Stimulated activated effector memory CD8-positive, alpha-beta T cell treated with anti-CD3 and anti-CD28 coated beads, Interleukin-12 subunit alpha, Interleukin-12 subunit beta, amount 100 ng/mL, for 72 hours (primary cell): ENCODE data around the gene KRTAP4-4.
A peak's percentile ranks its signal among the peaks of the same experiment; 100 is the strongest.
"Not testable (repeated sequence)": the region's sequence is repeated elsewhere in the genome, so short reads cannot be mapped to it uniquely, and the experiment has no call there.

Experiments used
- ATAC-seq: fragments of 150-1000 bp; cut with Tn5 transposase; 2 replicates; pipeline ENCODE4 v1.10.0; 2021
- DNase-seq, 2 donors: peaks; one replicate each; pipeline ENCODE4 v3.0.0; 2021 to 2022; ENCODE audit warnings: low spot score in 2 of 2
- H3K27ac Mint-ChIP-seq: one replicate; pipeline ENCODE4 v1.8.0; 2022; ENCODE audit warnings: mild to moderate bottlenecking, mixed read lengths
- H3K36me3 Mint-ChIP-seq: one replicate; pipeline ENCODE4 v1.8.0; 2022; ENCODE audit warnings: mild to moderate bottlenecking, mixed read lengths
- H3K4me1 Mint-ChIP-seq: one replicate; pipeline ENCODE4 v1.8.0; 2022; ENCODE audit warnings: mixed read lengths
- H3K4me3 Mint-ChIP-seq: one replicate; pipeline ENCODE4 v1.8.0; 2022; ENCODE audit warnings: mild to moderate bottlenecking, mixed read lengths
- H3K9me3 Mint-ChIP-seq: one replicate; pipeline ENCODE4 v1.8.0; 2022; ENCODE audit warnings: mixed read lengths

Gene KRTAP4-4

GRCh38 chr17:41163828-41164227, 3.3 kb upstream of the KRTAP4-4 start:
- H3K4me3 Mint-ChIP-seq = no peak overlapping the region
- H3K27ac Mint-ChIP-seq = no peak overlapping the region
- H3K36me3 Mint-ChIP-seq = no peaks in the 10 kb centered on the region
- no peak for DNase-seq
- no peak for ATAC-seq
- no peaks in the 10 kb centered on the region for H3K4me1 Mint-ChIP-seq
- no peaks in the 10 kb centered on the region for H3K9me3 Mint-ChIP-seq

GRCh38 chr17:41160190-41160589, 358 bp downstream of the KRTAP4-4 start:
- not testable (repeated sequence) for ATAC-seq, H3K4me3 Mint-ChIP-seq, H3K27ac Mint-ChIP-seq, H3K4me1 Mint-ChIP-seq, H3K9me3 Mint-ChIP-seq, DNase-seq, H3K36me3 Mint-ChIP-seq

GRCh38 chr17:41153856-41154255, 6.7 kb downstream of the KRTAP4-4 start:
- H3K36me3 Mint-ChIP-seq = no peaks in the 10 kb centered on the region
- H3K4me3 Mint-ChIP-seq = no peak overlapping the region
- no peak for ATAC-seq
- no peak overlapping the region for H3K27ac Mint-ChIP-seq
- no peaks in the 10 kb centered on the region for H3K9me3 Mint-ChIP-seq
- no peak for DNase-seq
- H3K4me1 Mint-ChIP-seq = no peaks in the 10 kb centered on the region

GRCh38 chr17:41151525-41151924, 9.0 kb downstream of the KRTAP4-4 start:
- DNase-seq (no peak), ATAC-seq (no peak)
- Mint-ChIP-seq H3K36me3 (no peaks in the 10 kb centered on the region), H3K4me3 (no peak overlapping the region), H3K27ac (no peak overlapping the region), H3K9me3 (no peaks in the 10 kb centered on the region), H3K4me1 (no peaks in the 10 kb centered on the region)

GRCh38 chr17:41150026-41150425, 10.5 kb downstream of the KRTAP4-4 start:
- Mint-ChIP-seq H3K4me3 (no peak overlapping the region), H3K36me3 (no peaks in the 10 kb centered on the region), H3K27ac (no peak overlapping the region), H3K4me1 (no peaks in the 10 kb centered on the region), H3K9me3 (no peaks in the 10 kb centered on the region)
- DNase-seq (no peak), ATAC-seq (no peak)

- DNase-seq = no peak
- Mint-ChIP-seq H3K9me3 (no peaks in the 10 kb centered on the region), H3K4me1 (no peaks in the 10 kb centered on the region), H3K4me3 (no peak within 1 kb of the TSS), H3K27ac (no peak within 1 kb of the TSS), H3K36me3 (no peaks in the 10 kb centered on the region)
- no peak for ATAC-seq
These were observed 10.9 kb downstream of the KRTAP4-4 start, which contains the start of gene KRTAP4-5 for GRCh38 chr17:41149652-41149985. KRTAP4-5 (minus strand) TSS chr17:41149825; CDS start chr17:41149767, 58 bp downstream.

GRCh38 chr17:41148971-41149651, 11.4 kb downstream of the KRTAP4-4 start:
- not testable (repeated sequence) for H3K4me3 Mint-ChIP-seq, ATAC-seq, H3K4me1 Mint-ChIP-seq, H3K9me3 Mint-ChIP-seq, H3K36me3 Mint-ChIP-seq, H3K27ac Mint-ChIP-seq, DNase-seq

- DNase-seq = no peak
- Mint-ChIP-seq H3K9me3 (peaks cover 5% of the 10 kb centered on the region), H3K36me3 (no peaks in the 10 kb centered on the region), H3K4me1 (no peaks in the 10 kb centered on the region), H3K4me3 (no peak overlapping the region), H3K27ac (no peak overlapping the region)
- ATAC-seq = no peak
These were observed 12.9 kb downstream of the KRTAP4-4 start for GRCh38 chr17:41147531-41148204.

- DNase-seq (no peak), ATAC-seq (no peak)
- Mint-ChIP-seq H3K9me3 (peaks cover 8% of the 10 kb centered on the region), H3K36me3 (no peaks in the 10 kb centered on the region), H3K4me3 (no peak overlapping the region), H3K27ac (no peak overlapping the region), H3K4me1 (no peaks in the 10 kb centered on the region)
These were observed 15.3 kb downstream of the KRTAP4-4 start for GRCh38 chr17:41145261-41145660.

- H3K36me3 Mint-ChIP-seq = no peaks in the 10 kb centered on the region
- H3K4me3 Mint-ChIP-seq = no peak overlapping the region
- H3K4me1 Mint-ChIP-seq = no peaks in the 10 kb centered on the region
- no peak overlapping the region for H3K27ac Mint-ChIP-seq
- ATAC-seq (no peak), DNase-seq (no peak)
- peaks cover 8% of the 10 kb centered on the region for H3K9me3 Mint-ChIP-seq
These were observed 15.7 kb downstream of the KRTAP4-4 start for GRCh38 chr17:41144846-41145245.

GRCh38 chr17:41141361-41141760, 19.2 kb downstream of the KRTAP4-4 start:
- no peak for ATAC-seq
- DNase-seq = no peak
- Mint-ChIP-seq H3K27ac (no peak overlapping the region), H3K36me3 (no peaks in the 10 kb centered on the region), H3K4me1 (no peaks in the 10 kb centered on the region), H3K9me3 (peaks cover 11% of the 10 kb centered on the region), H3K4me3 (no peak overlapping the region)

GRCh38 chr17:41140360-41141131, 20.0 kb downstream of the KRTAP4-4 start, which contains the start of gene KRTAP4-6:
KRTAP4-6 (minus strand) TSS chr17:41140544; CDS start chr17:41140487, 57 bp downstream.
- no peak for ATAC-seq
- no peak for DNase-seq
- Mint-ChIP-seq H3K36me3 (no peaks in the 10 kb centered on the region), H3K4me3 (no peak within 1 kb of the TSS), H3K9me3 (peaks cover 11% of the 10 kb centered on the region), H3K4me1 (no peaks in the 10 kb centered on the region), H3K27ac (no peak within 1 kb of the TSS)

GRCh38 chr17:41139865-41140264, 20.7 kb downstream of the KRTAP4-4 start:
- not testable (repeated sequence) for ATAC-seq, H3K27ac Mint-ChIP-seq, DNase-seq, H3K4me3 Mint-ChIP-seq, H3K36me3 Mint-ChIP-seq, H3K4me1 Mint-ChIP-seq
- peaks cover 11% of the 10 kb centered on the region for H3K9me3 Mint-ChIP-seq

GRCh38 chr17:41133880-41134735, 26.4 kb downstream of the KRTAP4-4 start:
- Mint-ChIP-seq H3K4me3 (no peak overlapping the region), H3K9me3 (no peaks in the 10 kb centered on the region), H3K27ac (peak overlapping the region; percentile 29), H3K4me1 (peaks cover 9% of the 10 kb centered on the region), H3K36me3 (no peaks in the 10 kb centered on the region)
- no peak for ATAC-seq
- no peak for DNase-seq

GRCh38 chr17:41131979-41132378, 28.6 kb downstream of the KRTAP4-4 start:
- no peaks in the 10 kb centered on the region for H3K36me3 Mint-ChIP-seq
- DNase-seq = no peak
- no peak overlapping the region for H3K4me3 Mint-ChIP-seq
- no peak overlapping the region for H3K27ac Mint-ChIP-seq
- H3K4me1 Mint-ChIP-seq = peaks cover 9% of the 10 kb centered on the region
- no peaks in the 10 kb centered on the region for H3K9me3 Mint-ChIP-seq
- peak; percentile 62 for ATAC-seq
